GM19193 (cell line): ENCODE results near the gene KLF12.

ENCODE experiments used
- POLR2A ChIP-seq: IDR thresholded peaks from 4 replicates; pipeline ENCODE4 v1.6.1; 2011; ENCODE audit not compliant: insufficient read depth, insufficient read length; ENCODE audit errors: extremely low read depth

The KLF12 gene

DNA sequence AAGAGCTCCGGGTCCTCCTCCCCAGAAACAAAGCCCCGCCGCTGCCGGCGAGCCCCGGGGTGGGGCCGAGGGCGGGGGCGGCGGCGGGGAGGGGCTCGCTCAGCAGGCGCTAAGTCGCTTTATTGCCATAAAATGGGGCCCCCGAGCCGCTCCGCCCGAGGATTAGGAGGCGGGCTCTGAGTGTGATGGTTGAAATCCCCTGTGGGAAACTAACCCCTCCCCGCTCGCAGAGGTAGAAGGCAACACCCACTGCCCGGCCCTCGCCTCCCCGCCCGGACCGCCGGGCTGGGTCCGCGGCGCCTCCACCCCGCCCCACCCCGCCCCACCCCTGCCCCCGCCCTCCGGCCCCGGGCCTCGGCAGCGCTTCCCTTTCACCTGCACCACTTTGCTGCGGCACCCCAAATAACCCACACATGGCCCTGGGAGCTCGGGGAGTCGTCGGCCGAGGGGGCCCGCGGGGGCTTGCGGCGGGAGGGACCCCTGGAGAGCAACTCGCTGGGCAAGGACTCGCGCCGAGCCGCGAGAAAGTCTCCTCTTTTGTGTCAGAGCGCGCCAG lies at the start of gene KLF12:
Gene KLF12 (minus strand): TSS at position 184 of the 556 bp plus-strand sequence.
- TF ChIP-seq POLR2A: peak; percentile 66

- no peak for TF ChIP-seq POLR2A
Observed at GRCh38 chr13:74182491-74182890, 48.3 kb upstream of the KLF12 start.

GRCh38 chr13:74174810-74175209 lies 40.6 kb upstream of the KLF12 start:
- TF ChIP-seq POLR2A: no peak

DNA sequence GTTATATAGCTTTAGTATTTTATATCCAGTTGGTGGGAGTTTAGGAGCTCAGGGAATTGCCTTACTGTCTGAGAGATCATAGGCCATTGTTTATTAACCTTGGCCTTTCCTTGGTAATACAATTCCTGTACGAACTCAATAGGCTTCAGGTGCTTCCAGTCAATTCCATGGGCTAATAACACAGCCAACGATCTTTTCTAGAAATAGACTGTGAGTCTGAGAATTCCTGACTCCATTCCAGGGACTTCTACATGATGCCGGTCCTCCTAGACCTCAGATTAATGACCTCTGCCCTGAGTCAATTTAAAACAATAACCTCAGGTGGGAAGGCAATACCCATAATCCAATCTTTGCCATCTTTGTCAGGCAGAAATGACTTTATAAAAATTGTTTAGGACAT lies 39.6 kb upstream of the KLF12 start:
- no peak for TF ChIP-seq POLR2A

GRCh38 chr13:74171641-74172040 lies 37.4 kb upstream of the KLF12 start:
- TF ChIP-seq POLR2A: no peak

GRCh38 chr13:74169676-74170075 lies 35.5 kb upstream of the KLF12 start:
- no peak for TF ChIP-seq POLR2A

DNA sequence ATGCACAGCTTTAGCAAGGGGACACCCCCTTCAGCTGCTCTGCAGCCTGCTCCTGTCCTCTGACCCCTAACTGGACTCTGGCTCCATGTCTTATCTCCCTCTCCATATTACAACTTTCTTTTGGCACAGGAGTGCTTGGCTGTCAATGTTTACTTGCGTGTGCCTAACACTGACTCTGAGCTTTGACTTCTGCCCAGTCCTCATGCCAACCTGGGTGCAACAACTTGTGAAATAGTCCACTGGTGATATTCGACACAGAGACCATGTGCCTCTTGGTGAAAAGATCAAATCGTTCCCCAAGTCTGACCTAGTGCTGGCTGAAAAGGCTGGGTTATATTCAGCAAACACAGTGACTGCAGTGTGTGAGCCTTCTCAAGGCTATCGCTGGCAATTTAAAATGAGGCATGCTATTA lies 34.1 kb upstream of the KLF12 start:
- TF ChIP-seq POLR2A: no peak

DNA sequence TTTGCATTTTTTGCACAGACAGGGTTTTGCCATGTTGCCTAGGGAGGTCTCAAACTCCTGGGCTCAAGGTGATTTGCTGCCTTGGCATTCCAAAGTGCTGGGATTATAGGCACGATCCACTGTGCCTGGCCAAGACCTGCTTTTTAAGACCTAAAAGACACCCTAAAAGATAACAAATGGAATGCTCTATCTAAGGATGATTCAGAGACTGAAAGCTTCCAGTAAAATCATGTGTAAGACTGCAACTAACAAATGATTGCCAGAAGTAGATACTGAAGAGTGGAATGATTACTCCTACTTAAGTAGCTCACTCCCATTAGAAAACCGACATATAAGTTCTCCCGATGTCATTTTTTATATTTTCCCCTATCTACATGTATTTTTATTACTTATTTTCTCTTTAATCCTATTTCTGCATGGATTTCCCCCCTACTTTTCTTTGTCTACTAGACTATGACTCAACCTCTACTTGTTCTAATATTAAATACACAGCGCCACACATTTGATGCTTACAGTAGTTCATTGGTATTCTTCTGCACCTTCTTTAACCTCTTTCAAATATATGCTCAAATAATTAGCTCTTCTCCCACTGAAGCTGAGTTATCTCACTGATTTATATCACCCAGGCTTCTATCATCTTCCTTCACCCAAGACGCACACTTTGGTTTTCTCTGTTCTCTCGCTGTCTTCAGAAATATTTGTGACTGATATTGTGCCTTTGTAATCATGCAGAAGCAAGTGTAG lies 32.2 kb upstream of the KLF12 start:
- TF ChIP-seq POLR2A: no peak

- TF ChIP-seq POLR2A: no peak
Observed at GRCh38 chr13:74162782-74163181, 28.6 kb upstream of the KLF12 start.

GRCh38 chr13:74162135-74162534 lies 27.9 kb upstream of the KLF12 start:
- no peak for TF ChIP-seq POLR2A

DNA sequence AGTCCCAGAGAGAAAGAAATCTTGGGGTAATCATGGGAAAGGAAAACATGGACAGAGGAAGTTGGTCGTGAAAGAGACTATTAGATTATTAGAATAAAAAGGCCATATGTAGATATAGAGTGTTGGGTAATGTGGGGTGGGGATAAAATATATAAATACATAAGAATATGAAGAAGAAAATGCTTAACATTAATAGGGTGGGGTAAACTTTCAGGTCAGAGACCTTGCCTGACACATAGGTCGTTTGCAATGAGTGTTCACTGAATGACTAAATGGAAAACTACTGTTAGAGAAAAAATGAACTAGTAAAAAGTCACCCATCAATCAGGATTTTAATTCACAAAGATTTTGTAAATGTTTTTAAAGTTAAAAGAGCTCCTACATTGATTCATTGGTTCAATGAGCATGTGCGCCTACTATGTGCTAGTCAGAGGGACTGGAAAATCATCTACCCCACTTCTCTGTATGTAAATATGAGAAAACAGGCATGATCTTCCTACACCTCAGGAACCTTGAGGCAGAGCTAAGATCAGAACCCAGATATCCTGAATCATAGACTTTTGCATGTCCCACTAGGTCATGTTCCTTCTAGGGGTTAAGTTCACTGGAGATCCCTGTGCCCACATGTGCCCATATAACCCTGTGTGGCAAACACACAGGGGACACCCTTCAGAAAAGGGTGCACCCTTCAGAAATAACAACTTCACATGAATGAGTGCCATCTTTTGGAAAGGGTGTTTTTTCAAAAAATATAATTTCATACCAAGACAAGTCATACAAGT lies 24.6 kb upstream of the KLF12 start:
- TF ChIP-seq POLR2A: no peak

- no peak for TF ChIP-seq POLR2A
Observed at GRCh38 chr13:74158028-74158427, 23.8 kb upstream of the KLF12 start.

GRCh38 chr13:74154981-74155380 lies 20.8 kb upstream of the KLF12 start:
- TF ChIP-seq POLR2A: no peak

- no peak for TF ChIP-seq POLR2A
Observed at GRCh38 chr13:74153316-74153715, 19.1 kb upstream of the KLF12 start.

- TF ChIP-seq POLR2A: no peak
Observed at GRCh38 chr13:74151859-74152258, 17.7 kb upstream of the KLF12 start.

- TF ChIP-seq POLR2A: no peak
Observed at GRCh38 chr13:74148352-74148751, 14.1 kb upstream of the KLF12 start.
